HepG2 (cell line): ENCODE results near the gene C16orf95. TPM values are rescaled to one million over a fixed set of nuclear protein-coding genes. Genes with fewer than 3 reads are reported as not detected.

Experiments used
- ATAC-seq: fragments of 200-7000 bp; cut with Tn5 transposase; 3 replicates; pipeline ENCODE4 v1.9.1; 2020; ENCODE audit warnings: mild to moderate bottlenecking, moderate library complexity
- BruUV-seq: library from RNA; stranded (reverse); fragments of 400-500 nt; replicated peaks from 2 replicates; lab custom pipeline; 2021; lab: Mats Ljungman, UMichigan
- CTCF ChIA-PET: fragments of 300-600 bp; formaldehyde crosslinking; extraction: SDS; loops from one replicate; lab custom pipeline; 2021; ENCODE audit warnings: low total read pairs, inconsistent platforms, low intra/inter-chr PET ratio; lab: Yijun Ruan, JAX
- POLR2A ChIA-PET: fragments of 350-600 bp; sonication (Branson Sonifier 250); formaldehyde crosslinking; loops from one replicate; lab custom pipeline; 2020; ENCODE audit warnings: antibody characterized with exemption, inconsistent platforms; lab: Yijun Ruan, JAX
- DNase-seq: peaks from one replicate; pipeline ENCODE4 v3.0.0-alpha.2; 2015; ENCODE audit warnings: low spot score
- FAIRE-seq: peaks from 3 replicates; lab custom pipeline; 2011; peaks lifted over from hg19 to GRCh38; lab: Jason Lieb, UNC
- H2AFZ ChIP-seq: one replicate; pipeline ENCODE4 v1.6.1; 2011; ENCODE audit warnings: low read length, inconsistent platforms
- H3K27ac ChIP-seq: fragments of 300-600 bp; 3 replicates; pipeline ENCODE4 v1.8.0; 2011; ENCODE audit warnings: mixed run types, mild to moderate bottlenecking, mixed read lengths, low read length, inconsistent platforms; ENCODE audit not compliant: insufficient read depth; ENCODE audit errors: extremely low read length
- H3K27me3 ChIP-seq, 2 experiments: fragments of 200-600 bp in 1 of 2; 2 replicates in 1 of 2; 3 replicates in 1 of 2; pipeline versions ENCODE4 v1.6.0 to v1.8.0; 2011; ENCODE audit warnings: low read length in 2 of 2, mild to moderate bottlenecking in 2 of 2, moderate library complexity in 2 of 2, inconsistent platforms in 1 of 2; ENCODE audit not compliant: insufficient read depth in 2 of 2, control insufficient read depth in 1 of 2
- H3K36me3 ChIP-seq, 2 experiments: fragments of 200-600 bp in 1 of 2; replicated peaks in 1 of 2; 2 replicates in 1 of 2; 3 replicates in 1 of 2; pipeline versions ENCODE4 v1.5.1 to v1.8.0; 2011; ENCODE audit warnings: low read length in 2 of 2, inconsistent platforms in 1 of 2; ENCODE audit not compliant: insufficient read depth in 2 of 2, control insufficient read depth in 1 of 2
- H3K4me1 ChIP-seq: 2 replicates; pipeline ENCODE4 v1.5.1; 2012; ENCODE audit warnings: low read length, inconsistent platforms; ENCODE audit not compliant: insufficient read depth
- H3K4me2 ChIP-seq: 2 replicates; pipeline ENCODE4 v1.6.0; 2011; ENCODE audit warnings: low read depth, low read length, inconsistent platforms
- H3K4me3 ChIP-seq, 3 experiments: fragments of 200-600 bp in 1 of 3; sonication (generic), shearing (Covaris generic) in 1 of 3; replicated peaks in 1 of 3; 2 replicates each; pipeline ENCODE4 v1.5.1; 2011 to 2016; ENCODE audit warnings: low read length in 3 of 3, inconsistent platforms in 2 of 3, low read depth in 2 of 3, mild to moderate bottlenecking in 2 of 3, control low read depth in 1 of 3, mixed read lengths in 1 of 3; ENCODE audit not compliant: insufficient read depth in 1 of 3
- H3K79me2 ChIP-seq: one replicate; pipeline ENCODE4 v1.6.1; 2011; ENCODE audit warnings: low read length, inconsistent platforms; ENCODE audit not compliant: insufficient read depth
- H3K9ac ChIP-seq: 2 replicates; pipeline ENCODE4 v1.6.0; 2011; ENCODE audit warnings: mild to moderate bottlenecking, low read depth, low read length, inconsistent platforms; ENCODE audit not compliant: insufficient read depth
- H3K9me3 ChIP-seq: 2 replicates; pipeline ENCODE4 v1.5.1; 2012; ENCODE audit warnings: mild to moderate bottlenecking, low read length
- H4K20me1 ChIP-seq: 2 replicates; pipeline ENCODE4 v1.6.0; 2011; ENCODE audit warnings: inconsistent platforms, mild to moderate bottlenecking, low read length, moderate library complexity; ENCODE audit not compliant: insufficient read depth
- CEBPG ChIP-seq: IDR thresholded peaks from 2 replicates; pipeline ENCODE4 v1.6.1; 2016
- FOXK2 ChIP-seq: fragments of 450-650 bp; IDR thresholded peaks from 2 replicates; pipeline ENCODE4 v1.6.1; 2016
- HNRNPK ChIP-seq: fragments of 200-400 bp; formaldehyde crosslinking; IDR thresholded peaks from 2 replicates; pipeline ENCODE4 v1.6.1; 2018; ENCODE audit warnings: low read length, low read depth, moderate library complexity, mild to moderate bottlenecking; ENCODE audit not compliant: poor library complexity, severe bottlenecking
- MTF1 ChIP-seq: sonication (generic); formaldehyde crosslinking; IDR thresholded peaks from 2 replicates; pipeline ENCODE4 v1.5.0; 2020; ENCODE audit warnings: missing genetic modification reagents
- PLRG1 ChIP-seq: fragments of 450-650 bp; conservative IDR thresholded peaks from 2 replicates; pipeline ENCODE4 v1.6.1; 2016
- POLR2G ChIP-seq: fragments of 200-400 bp; formaldehyde crosslinking; IDR thresholded peaks from 2 replicates; pipeline ENCODE4 v1.6.1; 2018; ENCODE audit warnings: mild to moderate bottlenecking, low read depth, low read length, moderate library complexity
- RARA ChIP-seq: IDR thresholded peaks from 2 replicates; pipeline ENCODE4 v1.6.1; 2016; ENCODE audit warnings: missing genetic modification reagents, missing compliant biosample characterization
- SAFB2 ChIP-seq: sonication (generic); formaldehyde crosslinking; IDR thresholded peaks from 2 replicates; pipeline ENCODE4 v1.5.1; 2020; ENCODE audit warnings: missing genetic modification reagents, low read depth, mild to moderate bottlenecking, borderline replicate concordance
- TIGD3 ChIP-seq: sonication (generic); formaldehyde crosslinking; IDR thresholded peaks from 2 replicates; pipeline ENCODE4 v1.5.1; 2020; ENCODE audit warnings: mild to moderate bottlenecking, missing genetic modification reagents, borderline replicate concordance
- TOE1 ChIP-seq: sonication (generic); formaldehyde crosslinking; IDR thresholded peaks from 2 replicates; pipeline ENCODE4 v1.4.0; 2020; ENCODE audit warnings: mild to moderate bottlenecking, missing genetic modification reagents
- ZBTB20 ChIP-seq: sonication (generic); formaldehyde crosslinking; IDR thresholded peaks from 2 replicates; pipeline ENCODE4 v1.8.1; 2023; ENCODE audit warnings: missing genetic modification reagents, low read depth, mild to moderate bottlenecking, borderline replicate concordance
- ZFP37 ChIP-seq: sonication (generic); formaldehyde crosslinking; IDR thresholded peaks from 2 replicates; pipeline ENCODE4 v1.4.0; 2020; ENCODE audit warnings: missing genetic modification reagents, borderline replicate concordance
- ZMYM2 ChIP-seq: sonication (generic); formaldehyde crosslinking; IDR thresholded peaks from 2 replicates; pipeline ENCODE4 v1.8.0; 2022; ENCODE audit warnings: mild to moderate bottlenecking, missing genetic modification reagents
- ZNF274 ChIP-seq: sonication (generic); formaldehyde crosslinking; IDR thresholded peaks from 2 replicates; pipeline ENCODE4 v1.5.1; 2020; ENCODE audit warnings: mild to moderate bottlenecking, missing genetic modification reagents
- ZNF713 ChIP-seq: sonication (generic); formaldehyde crosslinking; IDR thresholded peaks from 2 replicates; pipeline ENCODE4 v1.4.0; 2020; ENCODE audit warnings: mild to moderate bottlenecking, missing genetic modification reagents
- ZSCAN12 ChIP-seq: sonication (generic); formaldehyde crosslinking; IDR thresholded peaks from 2 replicates; pipeline ENCODE4 v1.9.0; 2021; ENCODE audit warnings: mild to moderate bottlenecking, missing genetic modification reagents
- WGBS: methylation state at CpG from one replicate; pipeline ENCODE4 v1.1.6; 2017; ENCODE audit warnings: low lambda C conversion rate; 5-methylcytosine and 5-hydroxymethylcytosine counted together
- in situ Hi-C: cut with HindIII; loops from 2 replicates; pipeline ENCODE4 v1.10.0; 2017; ENCODE audit warnings: low pct_unique_long_range_greater_than_20kb; ENCODE audit not compliant: extremely low pct_ligation_motif_present
- intact Hi-C: fragments of 100-400 bp; cut with micrococcal nuclease; formaldehyde crosslinking; loops from one replicate; pipeline ENCODE4 v1.10.0; 2022; ENCODE audit not compliant: unreplicated experiment
- polyA plus RNA-seq, 8 experiments: library from polyadenylated mRNA; depleted of rRNA in 3 of 8; stranded (reverse) in 7 of 8; unstranded in 1 of 8; fragments of >200 nt; fragmentation: Illumina TruSeq in 4 of 8; extraction: Trizol in 4 of 8; gene quantifications; 2 replicates each; pipeline versions ENCODE4 v1.2.1 to v1.2.3, GENCODE V29; 2011 to 2016; ENCODE audit warnings: low read depth in 4 of 8, missing spikeins in 1 of 8, mixed read lengths in 1 of 8; ENCODE audit not compliant: insufficient read depth in 1 of 8
- total RNA-seq, 5 experiments: library from RNA; depleted of rRNA; stranded (reverse); fragments of >200 nt; fragmentation: Illumina TruSeq; extraction: Trizol; gene quantifications; 2 replicates each; pipeline ENCODE4 v1.2.3, GENCODE V29; 2016; ENCODE audit warnings: low read depth in 1 of 5

C16orf95 gene
- total and polyA plus RNA-seq, 2 of the 13 experiments (the other 11 are each of a cell fraction or from before 2014, with no cell fraction given): 2.8 to 8.6 TPM

- Histone ChIP-seq H3K36me3 (no peaks in the 10 kb centered on the region; a peak in 1 of 5 replicates), H3K4me1 (peaks cover 25% of the 10 kb centered on the region), H3K4me3 (no peak overlapping the region), H3K4me2 (no peak overlapping the region), H2AFZ (no peak overlapping the region), H3K9ac (no peak overlapping the region), H3K27ac (no peak overlapping the region), H4K20me1 (no peaks in the 10 kb centered on the region), H3K79me2 (peaks cover 17% of the 10 kb centered on the region), H3K27me3 (no peaks in the 10 kb centered on the region; a peak in 1 of 5 replicates), H3K9me3 (no peaks in the 10 kb centered on the region)
- WGBS: 89% methylated on average over 5 of the region's 10 CpGs
- ChIA-PET CTCF (no interaction called here), POLR2A (interaction anchor here (1.3 kb wide), 1 partner anchor 79 kb away, joined by 5 read pairs; no protein-coding TSS in a partner anchor)
- ATAC-seq: no peak
- no peak for DNase-seq
- in situ Hi-C loops: no loop called here
- no peak for FAIRE-seq
- intact Hi-C loops: loop anchor here (5.0 kb wide), 1 partner anchor 42 kb away; no protein-coding TSS in a partner anchor
- no TSS peak for BruUV-seq
- TF ChIP-seq TIGD3 (CRISPR knock-in tag) (no peak), FOXK2 (no peak), ZNF713 (CRISPR knock-in tag) (no peak), HNRNPK (no peak), ZNF274 (no peak), ZMYM2 (no peak), TOE1 (no peak), RARA (no peak), PLRG1 (no peak), POLR2G (no peak), ZBTB20 (no peak), ZFP37 (CRISPR knock-in tag) (no peak), ZSCAN12 (no peak), CEBPG (no peak), MTF1 (no peak), SAFB2 (CRISPR knock-in tag) (no peak)
Measured at GRCh38 chr16:87314990-87315420, 2.2 kb downstream of the C16orf95 start.
